SK-N-DZ (cell line): ENCODE results near the gene MED12L. TPM values are rescaled to one million over a fixed set of nuclear protein-coding genes. Genes with fewer than 3 reads are reported as not detected.
"Not testable (repeated sequence)": the region's sequence is repeated elsewhere in the genome, so short reads cannot be mapped to it uniquely, and the experiment has no call there.

Experiments used
- DNase-seq: peaks from one replicate; pipeline ENCODE4 v3.0.0-alpha.2; 2015; ENCODE audit warnings: low spot score
- polyA plus RNA-seq, 2 experiments: library from polyadenylated mRNA; depleted of rRNA; stranded (reverse); fragments of >200 nt; gene quantifications; 2 replicates each; pipeline ENCODE4 v1.2.3, GENCODE V29; 2014

Gene MED12L
- polyA plus RNA-seq (2014; cell fraction: cytosol; rRNA removed): 2.9 and 3.9 TPM in 2 replicates
- polyA plus RNA-seq (2014; cell fraction: nucleus; rRNA removed): 4.9 and 8.8 TPM in 2 replicates

GRCh38 chr3:151085227-151085888 is at the start of gene MED12L:
Gene MED12L (plus strand): TSS chr3:151085664. CDS start chr3:151086927, 1,263 bp downstream.
- DNase-seq: peak; percentile 85

GRCh38 chr3:151037746-151038477 is 47.6 kb upstream of the MED12L start:
- DNase-seq: no peak

- no peak for DNase-seq
These were observed 40.8 kb upstream of the MED12L start for GRCh38 chr3:151044706-151045105.

- peak; percentile 16 for DNase-seq
These were observed 37.8 kb upstream of the MED12L start for GRCh38 chr3:151047636-151048035.

- no peak for DNase-seq
These were observed 33.9 kb upstream of the MED12L start for GRCh38 chr3:151051533-151051932.

- no peak for DNase-seq
These were observed 33.1 kb upstream of the MED12L start for GRCh38 chr3:151052346-151052745.

GRCh38 chr3:151052756-151053155 is 32.7 kb upstream of the MED12L start:
- DNase-seq: no peak

GRCh38 chr3:151058740-151059139 is 26.7 kb upstream of the MED12L start:
- no peak for DNase-seq

- no peak for DNase-seq
These were observed 22.9 kb upstream of the MED12L start for GRCh38 chr3:151062611-151063010.

GRCh38 chr3:151067158-151067557 is 18.3 kb upstream of the MED12L start:
- DNase-seq: peak; percentile 28

GRCh38 chr3:151072842-151073241 is 12.6 kb upstream of the MED12L start:
- DNase-seq: not testable (repeated sequence)

GRCh38 chr3:151074256-151074655 is 11.2 kb upstream of the MED12L start:
- DNase-seq: no peak

- peak; percentile 23 for DNase-seq
These were observed 9.4 kb upstream of the MED12L start for GRCh38 chr3:151075869-151076562.

- no peak for DNase-seq
These were observed 8.8 kb upstream of the MED12L start for GRCh38 chr3:151076626-151077025.

GRCh38 chr3:151081082-151081481 is 4.4 kb upstream of the MED12L start:
- not testable (repeated sequence) for DNase-seq

- DNase-seq: no peak
These were observed 2.3 kb upstream of the MED12L start for GRCh38 chr3:151082880-151083838.

GRCh38 chr3:151084893-151085226 is 604 bp upstream of the MED12L start:
- DNase-seq: no peak

GRCh38 chr3:151085889-151086483 is 522 bp downstream of the MED12L start:
- DNase-seq: peak; percentile 72

GRCh38 chr3:151086484-151087456 is 1.3 kb downstream of the MED12L start:
- DNase-seq: peak; percentile 91

GRCh38 chr3:151087648-151088047 is 2.2 kb downstream of the MED12L start:
- no peak for DNase-seq
